Measurements from ENCODE around the gene GFRA4. TPM values are rescaled to one million over a fixed set of nuclear protein-coding genes. Genes with fewer than 3 reads are reported as not detected.

The GFRA4 gene
- polyA plus RNA-seq, 4 donors, result 0.16 to 0.24 TPM; not detected in 2

DNA sequence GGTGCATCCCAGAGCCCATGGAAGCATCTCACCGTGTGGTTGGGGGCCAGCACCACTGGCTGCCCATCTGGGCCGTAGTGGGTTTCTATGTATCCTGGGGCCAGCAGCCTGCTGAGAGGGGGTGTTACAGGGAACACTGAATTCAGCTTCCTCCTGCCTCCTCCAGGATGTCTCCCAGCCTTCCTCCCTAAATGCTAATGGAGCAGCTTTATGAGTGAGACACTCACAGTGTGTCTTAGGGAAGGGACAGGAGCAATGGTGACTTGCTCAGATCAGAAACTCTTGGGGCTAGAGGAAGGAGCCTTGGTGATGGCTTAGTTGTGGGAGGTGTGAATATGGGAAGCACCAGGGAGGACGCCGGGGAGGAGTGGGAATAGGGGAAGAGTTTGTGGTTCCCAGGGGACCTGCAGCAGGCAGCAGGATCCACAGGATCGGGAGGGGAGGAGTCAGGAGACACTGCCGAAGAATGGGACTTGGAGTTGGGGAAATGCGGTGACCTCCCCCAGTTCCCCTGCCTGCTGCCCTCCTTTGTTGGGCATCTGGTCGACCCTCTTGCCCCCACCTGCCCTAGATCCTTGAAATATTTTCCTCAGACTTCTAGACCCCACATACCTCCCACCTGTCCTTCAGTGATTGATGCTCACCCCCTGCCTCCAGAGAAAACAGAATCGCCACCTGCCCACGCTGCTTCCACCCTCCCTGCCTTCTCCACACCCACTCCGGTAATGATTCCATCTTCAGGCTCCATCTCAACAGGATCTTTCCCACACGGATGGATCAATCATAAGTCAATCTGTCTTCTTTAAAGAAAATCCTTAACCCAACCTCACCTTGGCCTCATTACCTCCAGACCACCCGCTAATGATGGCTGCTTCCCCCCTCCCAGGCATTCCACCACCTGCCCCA is 12.0 kb upstream of the GFRA4 start:
- no peak for DNase-seq (ENCODE audit: low read depth in 4 of 4, low spot score in 3 of 4)

DNA sequence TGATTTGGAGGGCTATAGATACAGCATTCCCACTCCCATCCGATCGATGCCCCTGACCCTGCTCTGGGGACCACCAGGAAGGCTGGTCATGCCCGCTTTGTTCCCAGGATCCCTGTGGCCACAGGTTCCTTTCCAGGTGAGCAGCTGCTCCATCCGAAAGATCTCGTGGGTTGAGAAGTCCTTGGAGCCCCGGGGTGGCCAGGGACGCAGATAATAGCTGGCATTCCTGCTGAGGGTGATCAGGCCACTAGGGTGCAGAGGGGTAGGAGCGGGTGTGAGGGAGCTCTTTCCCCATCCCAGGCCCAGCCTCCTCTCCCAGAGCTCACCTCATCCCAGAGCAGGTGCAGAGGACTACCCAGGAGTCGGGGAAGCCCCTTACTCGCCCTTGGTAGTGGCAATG is 11.2 kb upstream of the GFRA4 start:
- DNase-seq (ENCODE audit: low read depth in 4 of 4, low spot score in 3 of 4), result no peak

DNA sequence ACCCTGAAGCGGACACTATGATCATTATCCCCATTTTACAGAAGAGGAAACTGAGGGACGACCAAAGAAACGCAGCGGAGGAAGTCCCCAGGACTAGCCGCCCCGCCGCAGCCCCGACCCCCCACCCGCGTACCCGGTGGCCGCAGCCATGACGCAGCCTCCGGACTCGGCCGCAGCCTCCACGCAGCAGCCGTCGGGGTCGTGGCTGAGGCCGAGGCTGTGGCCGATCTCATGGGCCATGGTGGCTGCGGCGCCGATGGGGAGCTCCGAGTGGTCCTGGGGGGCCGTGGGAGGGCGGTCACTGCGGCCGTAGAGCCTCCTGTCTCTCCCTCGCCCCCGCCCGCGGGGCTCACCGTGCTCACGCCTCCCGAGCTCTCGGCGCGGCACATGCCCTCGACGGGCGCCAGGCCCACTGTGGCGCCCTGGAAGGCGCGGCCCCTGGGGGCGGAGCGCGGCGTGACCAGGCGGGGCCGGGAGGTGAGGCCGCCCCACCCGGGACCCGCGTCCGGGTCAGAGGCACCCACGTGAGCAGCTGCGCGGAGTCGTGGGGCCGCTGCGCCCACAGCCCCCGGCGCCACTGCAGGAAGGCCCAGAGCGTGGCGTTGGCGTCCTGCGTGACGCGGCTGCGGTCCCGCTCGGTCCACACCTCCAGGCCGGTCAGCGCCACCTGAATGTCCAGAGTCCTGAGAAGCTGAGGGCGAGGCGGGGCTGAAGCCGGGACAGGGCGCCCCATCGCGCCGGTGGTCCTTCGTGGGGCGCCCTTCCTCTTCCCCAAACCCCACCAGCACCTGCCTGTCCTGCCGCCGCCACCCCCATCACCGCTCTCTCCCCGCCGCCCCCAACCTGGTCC is 10.2 kb upstream of the GFRA4 start:
- no peak for DNase-seq (ENCODE audit: low read depth in 4 of 4, low spot score in 3 of 4)

DNA sequence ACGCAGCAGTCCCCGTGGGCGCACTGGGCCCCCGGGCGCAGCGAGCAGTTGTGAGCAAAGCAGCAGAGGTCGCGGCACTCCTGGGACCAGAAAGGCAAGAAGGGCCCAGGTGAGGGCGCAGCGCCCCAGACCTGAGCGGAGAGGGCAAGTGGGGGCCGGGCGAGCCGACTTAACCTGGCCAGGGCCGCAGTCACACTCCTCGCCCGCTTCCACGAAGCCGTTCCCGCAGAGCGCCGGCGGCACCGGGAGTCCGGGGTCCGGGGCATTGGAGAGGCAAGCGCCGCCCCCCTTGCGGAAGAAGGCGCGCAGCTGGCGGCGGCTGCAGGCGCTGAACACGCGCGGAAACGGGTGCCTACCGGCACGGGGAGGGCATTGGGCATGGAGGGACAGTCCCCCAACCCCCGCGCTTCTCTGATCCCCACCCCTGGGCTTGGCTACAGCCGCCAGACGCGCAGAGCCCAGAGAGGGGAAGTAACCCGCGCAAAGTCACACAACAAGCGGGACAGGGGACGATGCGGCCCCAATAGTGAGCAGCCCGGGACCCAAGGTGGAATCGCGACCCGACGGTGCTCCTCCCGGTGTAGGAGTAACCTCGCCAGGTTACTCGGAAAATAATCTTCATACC is 9.5 kb upstream of the GFRA4 start:
- DNase-seq (ENCODE audit: low read depth in 4 of 4, low spot score in 3 of 4), result no peak

DNA sequence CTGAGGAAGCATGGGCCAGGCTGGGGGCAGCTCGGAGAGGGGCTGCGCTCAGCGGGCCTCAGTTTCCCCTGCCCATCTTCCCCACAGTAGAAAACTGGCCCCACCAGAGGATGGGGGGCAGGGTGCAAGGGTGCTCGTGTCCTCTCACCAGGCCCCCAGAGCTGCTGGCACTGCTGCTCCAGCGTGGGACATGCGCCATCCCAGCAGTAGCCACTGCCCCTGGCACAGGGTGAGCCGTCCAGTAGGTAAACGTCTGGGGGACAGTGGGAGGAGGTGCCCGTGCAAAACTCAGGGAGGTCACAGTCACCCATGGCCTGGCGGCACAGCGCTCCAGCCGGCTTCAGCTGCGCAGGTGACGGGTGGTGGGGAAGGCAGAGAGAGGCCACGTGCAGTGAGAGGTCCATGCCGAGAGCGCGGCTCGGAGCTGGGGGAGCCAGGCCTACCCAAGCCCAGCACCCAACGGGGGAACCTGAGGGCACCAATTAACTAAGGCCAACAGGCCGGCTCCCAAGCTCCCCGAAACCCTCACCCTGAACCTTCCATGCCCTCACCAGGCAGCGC is 8.9 kb upstream of the GFRA4 start:
- DNase-seq (ENCODE audit: low read depth in 4 of 4, low spot score in 3 of 4), result no peak

DNA sequence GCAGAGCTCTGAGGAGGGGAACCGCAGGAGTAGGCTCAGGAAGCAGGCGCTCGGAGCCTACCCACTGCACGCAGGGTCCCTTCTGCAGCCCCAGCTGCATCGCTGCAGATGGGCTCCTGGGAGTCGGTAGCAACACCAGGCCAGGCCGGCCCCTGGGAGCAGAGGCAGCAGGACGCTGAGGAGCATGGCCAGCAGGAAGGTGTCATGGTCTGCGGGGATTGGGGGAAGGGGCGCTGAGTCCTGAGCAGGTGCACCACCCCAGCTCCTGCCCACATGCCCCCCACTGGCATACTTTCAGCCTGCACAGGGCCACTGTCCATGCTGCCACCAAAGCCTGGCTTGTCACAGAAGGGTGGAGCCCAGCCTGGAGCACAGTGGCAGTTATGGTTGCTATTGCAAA is 7.7 kb upstream of the GFRA4 start:
- no peak for DNase-seq (ENCODE audit: low read depth in 4 of 4, low spot score in 3 of 4)

DNA sequence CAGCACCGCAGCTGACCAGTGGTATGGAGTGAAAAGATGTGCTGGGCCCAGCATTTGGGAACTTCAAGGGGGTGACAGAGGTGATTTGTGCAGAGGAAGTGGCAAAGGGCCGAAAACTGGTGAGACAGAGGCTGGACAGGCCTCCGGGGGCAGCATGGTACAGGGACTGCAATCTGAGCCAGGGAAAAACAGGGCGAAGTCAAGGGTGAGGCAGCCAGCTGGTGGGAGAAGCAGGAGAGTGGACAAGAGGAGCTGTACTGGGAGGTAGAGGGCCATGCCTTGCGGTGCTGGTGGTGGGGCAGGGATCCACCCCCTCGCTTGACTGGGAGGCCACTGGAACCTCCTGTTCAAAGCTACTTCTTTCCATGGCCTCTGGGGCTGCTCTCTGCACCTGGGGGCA is 7.3 kb upstream of the GFRA4 start:
- peak in 1 of 4 donors; percentile 40 for DNase-seq (ENCODE audit: low read depth in 4 of 4, low spot score in 3 of 4)

DNA sequence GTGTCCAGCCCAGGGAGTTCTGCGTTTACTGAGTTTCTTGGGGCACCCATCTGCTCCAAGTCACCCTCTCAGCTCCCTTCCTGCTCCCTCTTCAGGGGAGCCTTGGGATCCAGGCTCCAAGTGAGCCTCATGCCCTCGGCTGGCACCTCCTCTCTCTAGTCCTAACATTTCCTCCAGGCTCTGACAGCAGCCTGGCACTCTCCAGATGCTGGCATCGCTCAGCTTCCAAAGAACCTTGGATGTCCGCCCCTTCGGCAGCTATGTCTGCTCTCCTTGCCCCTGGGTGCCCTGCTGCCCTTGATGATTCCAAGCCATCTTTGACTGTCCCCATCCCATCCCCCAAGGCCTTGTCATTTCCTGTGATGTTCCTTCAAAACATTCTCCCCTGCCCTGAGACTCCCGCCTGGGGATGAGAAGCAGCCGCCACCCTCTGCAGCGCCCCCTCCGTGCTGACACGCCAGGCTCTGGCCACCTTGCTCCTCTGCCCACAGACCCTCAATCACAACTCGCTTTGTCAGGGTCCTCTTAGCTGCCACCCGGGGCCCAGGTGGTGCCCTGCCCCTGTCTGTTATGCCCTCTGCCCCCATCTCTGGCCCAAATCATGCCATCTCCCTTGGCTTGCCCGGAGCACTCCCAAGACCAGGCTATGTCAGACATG is 6.6 kb upstream of the GFRA4 start:
- no peak for DNase-seq (ENCODE audit: low read depth in 4 of 4, low spot score in 3 of 4)

DNA sequence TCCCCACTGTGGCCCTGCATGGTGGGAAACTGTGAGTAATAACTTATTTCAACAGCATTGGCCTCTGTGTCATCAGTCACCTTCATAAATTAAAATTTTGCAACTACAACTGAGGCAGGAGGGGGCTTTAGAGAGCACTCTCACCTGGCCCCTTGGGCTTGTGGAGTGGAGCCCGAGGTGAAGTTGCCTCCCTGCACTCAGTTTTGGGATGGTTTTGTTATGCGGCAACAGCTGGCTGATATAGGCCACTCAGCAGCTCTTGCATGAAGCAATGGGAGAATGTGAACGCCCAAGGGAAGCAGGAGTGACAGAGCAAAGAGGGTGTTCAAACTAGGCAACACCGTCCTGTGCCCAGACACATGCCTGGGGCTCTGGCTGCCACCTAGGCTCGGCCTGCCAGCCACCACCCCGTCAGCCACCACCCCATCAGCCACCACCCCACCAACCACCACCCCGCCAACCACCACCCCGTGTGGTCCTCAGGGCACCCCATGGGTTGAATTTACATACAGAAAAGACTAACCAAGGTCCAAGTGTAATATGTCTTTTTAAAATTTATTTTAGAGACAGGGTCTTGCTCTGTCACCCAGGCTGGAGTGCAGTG is 4.3 kb upstream of the GFRA4 start:
- DNase-seq (ENCODE audit: low read depth in 4 of 4, low spot score in 3 of 4), result no peak

DNA sequence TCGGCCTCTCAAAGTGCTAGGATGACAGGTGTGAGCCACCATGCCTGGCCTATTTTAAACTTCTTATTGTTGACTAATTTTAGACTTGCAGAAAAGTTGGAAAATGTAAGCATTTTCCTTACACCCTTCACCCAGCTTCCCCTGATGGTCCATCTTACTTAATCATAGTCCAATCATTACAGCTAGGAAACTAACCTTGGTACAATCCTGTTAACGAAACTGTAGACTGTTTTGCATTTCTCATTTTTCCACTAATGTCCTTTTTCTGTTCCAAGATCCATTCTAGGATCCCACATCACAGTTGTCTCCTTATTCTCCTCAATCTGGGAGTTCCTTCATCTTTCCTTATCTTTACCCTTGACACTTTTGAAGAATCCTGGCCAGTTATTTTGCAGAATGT is 659 bp upstream of the GFRA4 start:
- no peak for DNase-seq (ENCODE audit: low read depth in 4 of 4, low spot score in 3 of 4)

DNA sequence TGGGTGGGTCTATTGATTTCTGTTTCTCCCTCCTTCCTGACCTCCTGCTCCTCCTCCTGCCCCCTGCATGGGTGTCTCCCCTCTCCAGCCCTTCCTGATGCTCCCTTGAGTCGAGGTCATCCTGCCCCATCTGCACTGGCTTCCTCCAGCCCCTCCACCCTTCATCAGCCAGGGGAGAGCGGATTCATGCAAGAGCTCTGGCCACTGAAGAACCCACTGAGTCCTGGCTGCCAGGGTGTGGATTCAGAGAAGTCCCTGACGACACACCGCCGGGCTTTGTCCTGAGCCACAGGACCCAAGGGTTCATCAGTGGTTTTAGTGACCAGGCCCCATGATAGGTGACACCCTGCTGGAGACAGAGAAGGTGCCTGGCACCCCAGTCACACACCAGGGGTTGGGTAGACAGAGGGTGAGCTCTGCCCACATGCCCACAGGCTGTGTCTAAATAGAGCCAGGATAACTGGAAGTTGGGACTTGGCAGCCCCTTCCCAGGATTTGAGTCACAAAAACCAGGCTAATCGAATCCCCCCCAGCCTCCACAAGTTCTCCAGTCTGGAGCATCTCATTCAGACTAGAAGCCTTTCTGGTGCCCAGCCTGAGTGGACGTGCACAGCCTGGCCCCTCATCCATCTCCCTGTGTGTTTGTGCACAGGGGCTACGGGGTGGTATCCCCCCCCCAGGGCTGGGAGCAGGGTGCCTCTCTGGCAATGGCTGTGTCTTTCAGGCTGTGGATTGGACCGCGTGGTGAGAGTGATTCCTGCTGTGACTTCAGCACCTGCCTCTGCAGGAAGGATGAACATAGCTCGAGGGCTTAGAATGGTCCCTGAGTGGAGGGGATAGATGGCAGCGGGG is 1.2 kb downstream of the GFRA4 start:
- DNase-seq (ENCODE audit: low read depth in 4 of 4, low spot score in 3 of 4), result no peak

DNA sequence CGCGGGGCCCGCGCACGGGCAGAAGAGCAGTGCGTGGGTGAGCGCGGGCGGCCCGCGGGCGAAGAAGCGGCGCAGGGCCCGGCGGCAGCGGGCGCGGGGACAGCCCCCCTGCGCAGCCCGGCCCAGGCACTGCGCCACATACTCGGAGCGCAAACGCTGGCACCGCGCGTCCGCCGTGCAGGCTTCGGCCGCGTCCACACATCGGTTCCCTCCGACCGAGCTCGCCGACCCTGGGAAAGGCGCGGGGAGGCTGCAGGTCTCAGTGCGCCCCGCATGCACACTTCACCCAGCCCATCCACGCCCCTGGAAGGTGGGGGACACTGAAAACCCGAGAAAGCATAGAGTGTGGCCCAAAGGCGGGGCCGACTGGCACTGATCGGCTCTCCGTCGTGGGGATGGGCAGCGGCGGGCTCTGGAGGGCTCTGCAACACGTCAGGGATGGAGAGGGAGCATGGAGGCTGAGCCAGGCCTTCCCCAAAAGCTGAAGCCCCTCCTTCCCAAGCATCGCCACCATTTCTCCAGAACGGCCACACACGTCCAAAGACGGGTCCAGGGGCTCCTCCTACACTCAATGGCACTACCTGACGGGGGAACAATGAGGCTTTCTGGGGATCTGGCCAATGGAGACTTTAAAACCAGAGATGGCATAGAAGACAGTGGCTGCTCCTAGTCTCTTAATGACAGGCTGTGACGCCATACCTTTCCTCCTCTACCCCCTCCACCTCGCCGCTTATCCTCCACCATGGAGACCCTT is 2.0 kb downstream of the GFRA4 start:
- no peak for DNase-seq (ENCODE audit: low read depth in 4 of 4, low spot score in 3 of 4)

DNA sequence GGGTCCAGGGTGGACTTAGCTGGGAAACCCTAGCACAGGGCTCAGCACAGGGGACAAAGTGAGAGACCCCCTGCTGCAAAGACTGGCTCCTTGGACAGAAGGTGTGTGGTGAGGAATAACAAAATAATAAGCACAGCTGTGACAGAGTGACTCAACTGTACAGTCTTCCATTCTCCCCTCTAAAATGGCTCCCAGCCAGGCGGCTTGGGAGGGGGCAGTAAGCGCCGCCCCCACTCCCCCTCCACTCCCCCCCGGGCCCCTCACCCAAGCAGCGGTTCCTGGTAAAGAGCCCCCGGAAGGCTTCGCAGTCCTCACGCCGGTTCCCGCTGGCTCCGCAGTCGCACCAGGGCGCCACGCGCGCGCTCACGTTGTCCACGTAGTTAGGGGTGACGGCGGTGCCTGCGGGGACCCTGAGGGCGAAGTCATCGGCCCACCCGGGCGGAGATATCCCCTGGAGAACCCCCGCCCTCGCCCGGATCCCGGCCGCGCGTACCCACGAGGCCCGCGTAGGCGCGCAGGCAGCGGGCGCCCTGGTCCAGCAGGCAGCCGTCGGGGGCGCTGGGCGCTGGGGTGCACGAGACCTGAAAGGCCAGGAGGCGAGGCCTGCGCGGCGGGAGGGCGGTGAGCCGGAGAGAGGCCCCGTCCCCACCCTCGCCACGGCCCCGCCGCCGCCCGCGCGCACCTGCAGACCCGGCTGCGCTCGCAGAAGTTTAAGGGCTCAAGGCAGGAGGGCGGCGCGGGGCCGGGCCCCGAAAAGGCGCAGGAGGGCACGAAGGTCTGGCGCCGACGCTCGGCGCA is 2.7 kb downstream of the GFRA4 start:
- DNase-seq (ENCODE audit: low read depth in 4 of 4, low spot score in 3 of 4), result no peak

DNA sequence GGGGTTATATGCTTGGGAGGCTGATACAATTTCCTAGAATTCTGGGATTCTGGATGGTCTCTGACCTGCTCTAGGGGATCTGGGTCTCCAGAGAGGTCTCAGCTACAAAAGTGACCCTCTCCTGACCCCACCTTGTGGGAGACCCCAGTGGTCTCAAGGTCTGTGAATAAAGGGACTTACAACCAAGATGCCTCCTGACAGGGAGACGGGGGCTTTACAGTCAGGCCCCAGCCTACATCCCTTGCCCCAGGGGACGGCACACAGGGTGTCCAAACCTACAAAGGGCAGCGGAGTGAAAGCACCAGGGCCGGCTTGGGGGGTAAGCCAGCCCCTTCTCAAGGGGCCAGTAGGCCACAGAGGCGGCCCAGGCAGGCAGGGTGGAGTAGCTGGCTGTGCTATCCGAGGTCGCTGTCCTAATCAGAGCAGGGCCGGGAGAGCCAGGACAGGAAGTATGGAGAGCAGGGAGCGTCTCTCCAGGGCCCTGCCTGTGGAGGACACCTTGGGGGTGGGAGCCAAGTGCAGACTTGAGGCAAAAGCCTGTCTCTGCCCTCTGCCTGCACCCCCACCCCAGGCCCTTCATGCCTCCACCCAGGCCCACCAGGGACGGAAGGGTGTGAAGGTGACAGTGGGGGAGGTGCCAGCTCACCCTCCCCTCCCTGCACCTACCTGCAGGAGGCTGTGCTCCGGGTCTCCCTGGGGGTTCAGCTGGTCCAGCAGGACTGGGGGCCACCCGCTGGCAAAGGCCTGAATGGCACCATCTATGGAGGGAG is 3.5 kb downstream of the GFRA4 start:
- DNase-seq (ENCODE audit: low read depth in 4 of 4, low spot score in 3 of 4), result no peak

DNA sequence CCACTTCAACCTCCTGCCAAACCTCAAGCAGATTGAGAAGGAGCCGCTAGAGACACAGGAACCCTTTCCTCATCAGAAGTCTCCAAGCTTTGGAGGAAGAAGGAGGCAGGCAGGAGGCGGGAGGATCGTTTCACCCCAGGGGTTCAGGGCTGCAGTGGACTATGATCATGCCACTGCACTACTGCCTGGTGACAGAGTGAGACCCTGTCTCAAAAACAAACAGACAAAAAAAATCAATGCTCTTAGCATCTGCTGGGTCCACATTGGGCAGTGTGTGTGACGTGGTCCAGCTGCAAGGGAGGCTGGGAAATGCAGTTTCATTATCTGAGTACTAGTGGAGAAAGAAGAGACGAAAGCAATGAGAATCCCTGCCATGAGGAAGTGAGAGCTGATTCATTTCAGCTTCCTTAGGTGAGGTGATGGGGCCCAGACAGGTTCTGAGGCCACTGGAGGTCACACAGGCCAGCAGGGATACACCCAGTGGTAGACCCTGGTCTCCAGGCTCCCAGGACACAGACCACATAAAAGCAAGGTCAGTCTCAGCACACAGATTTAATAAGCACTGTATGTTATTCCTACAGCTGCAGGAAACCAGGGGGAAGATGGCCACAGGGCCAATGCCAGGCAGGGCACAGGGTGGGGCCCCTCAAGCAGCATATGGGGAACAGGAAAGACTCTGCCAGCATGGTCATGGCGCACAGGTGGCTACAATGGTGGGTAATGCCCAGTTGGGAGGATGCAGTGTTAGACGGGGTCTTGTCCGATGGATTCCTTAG is 4.3 kb downstream of the GFRA4 start:
- DNase-seq (ENCODE audit: low read depth in 4 of 4, low spot score in 3 of 4), result no peak
